PC-9 (cell line): ENCODE data around the gene ANKRD39. TPM values are rescaled to one million over a fixed set of nuclear protein-coding genes. Genes with fewer than 3 reads are reported as not detected.

Source experiments
- BruUV-seq: library from RNA; stranded (reverse); fragments of 400-500 nt; replicated peaks from 2 replicates; lab custom pipeline; 2021; lab: Mats Ljungman, UMichigan
- CTCF ChIA-PET: fragments of 300-600 bp; sonication (Branson Sonifier 250); formaldehyde crosslinking; loops from one replicate; lab custom pipeline; 2022; ENCODE audit warnings: antibody characterized with exemption; lab: Charles Lee
- POLR2A ChIA-PET: fragments of 300-600 bp; sonication (Branson Sonifier 250); formaldehyde crosslinking; loops from one replicate; lab custom pipeline; 2022; ENCODE audit warnings: antibody characterized with exemption; ENCODE audit not compliant: unreplicated experiment; lab: Charles Lee
- DNase-seq, 2 experiments: peaks; one replicate each; pipeline versions ENCODE4 v3.0.0 to v3.0.0-alpha.2; 2015 to 2022; ENCODE audit warnings: mixed read lengths in 1 of 2
- H2AFZ ChIP-seq: fragments of 200-600 bp; sonication (generic); 2 replicates; pipeline ENCODE4 v1.8.1; 2017; ENCODE audit warnings: antibody characterized with exemption
- H3F3A ChIP-seq: fragments of 200-600 bp; sonication (generic); 2 replicates; pipeline ENCODE4 v1.8.1; 2017; ENCODE audit warnings: antibody characterized with exemption, mild to moderate bottlenecking, low read depth; ENCODE audit not compliant: insufficient read depth
- H3K27ac ChIP-seq: fragments of 200-600 bp; sonication (generic); 2 replicates; pipeline ENCODE4 v1.6.1; 2016; ENCODE audit warnings: mixed run types
- H3K27me3 ChIP-seq: fragments of 200-600 bp; sonication (generic); 2 replicates; pipeline ENCODE4 v1.6.1; 2016; ENCODE audit warnings: low read depth, mixed run types; ENCODE audit not compliant: insufficient read depth
- H3K36me3 ChIP-seq: fragments of 200-600 bp; sonication (generic); 2 replicates; pipeline ENCODE4 v1.6.1; 2016; ENCODE audit warnings: low read depth, mixed run types
- H3K4me1 ChIP-seq: fragments of 200-600 bp; sonication (generic); replicated peaks from 2 replicates; pipeline ENCODE4 v1.6.1; 2016; ENCODE audit warnings: mixed run types; ENCODE audit not compliant: insufficient read depth
- H3K4me2 ChIP-seq: fragments of 200-600 bp; sonication (generic); 2 replicates; pipeline ENCODE4 v1.6.1; 2017; ENCODE audit warnings: mixed run types
- H3K4me3 ChIP-seq: fragments of 200-600 bp; sonication (generic); 2 replicates; pipeline ENCODE4 v1.6.1; 2016; ENCODE audit warnings: mixed run types
- H3K79me2 ChIP-seq: fragments of 200-600 bp; sonication (generic); 2 replicates; pipeline ENCODE4 v1.6.1; 2017; ENCODE audit warnings: low read depth, mixed run types
- H3K9me2 ChIP-seq: fragments of 200-600 bp; sonication (generic); 2 replicates; pipeline ENCODE4 v1.8.1; 2017; ENCODE audit warnings: mild to moderate bottlenecking; ENCODE audit not compliant: insufficient read depth
- H3K9me3 ChIP-seq: fragments of 200-600 bp; sonication (generic); 2 replicates; pipeline ENCODE4 v1.8.1; 2016; ENCODE audit warnings: low read depth; ENCODE audit not compliant: insufficient read depth
- H4K20me1 ChIP-seq: fragments of 200-600 bp; sonication (generic); 2 replicates; pipeline ENCODE4 v1.8.1; 2017; ENCODE audit not compliant: insufficient read depth
- EZH2 ChIP-seq: fragments of 200-600 bp; sonication (generic); IDR thresholded peaks from 2 replicates; pipeline ENCODE4 v1.8.0; 2017; ENCODE audit warnings: antibody characterized with exemption, low read depth
- intact Hi-C: fragments of 100-400 bp; cut with micrococcal nuclease; formaldehyde crosslinking; loops from one replicate; pipeline ENCODE4 v1.10.0; 2022; ENCODE audit not compliant: unreplicated experiment
- total RNA-seq: library from RNA; stranded (reverse); gene quantifications from 2 replicates; pipeline ENCODE4 v1.2.3, GENCODE V29; 2021
- TF ChIP-seq, protein P1 (sequence below): fragments of 200-600 bp; sonication (generic); conservative IDR thresholded peaks from 2 replicates; pipeline ENCODE4 v1.6.1; 2017; ENCODE audit warnings: mixed run types, antibody characterized with exemption, mild to moderate bottlenecking, moderate library complexity

The ANKRD39 gene
- total RNA-seq, 1 experiment from 2014 or later = 19.0 TPM

DNA sequence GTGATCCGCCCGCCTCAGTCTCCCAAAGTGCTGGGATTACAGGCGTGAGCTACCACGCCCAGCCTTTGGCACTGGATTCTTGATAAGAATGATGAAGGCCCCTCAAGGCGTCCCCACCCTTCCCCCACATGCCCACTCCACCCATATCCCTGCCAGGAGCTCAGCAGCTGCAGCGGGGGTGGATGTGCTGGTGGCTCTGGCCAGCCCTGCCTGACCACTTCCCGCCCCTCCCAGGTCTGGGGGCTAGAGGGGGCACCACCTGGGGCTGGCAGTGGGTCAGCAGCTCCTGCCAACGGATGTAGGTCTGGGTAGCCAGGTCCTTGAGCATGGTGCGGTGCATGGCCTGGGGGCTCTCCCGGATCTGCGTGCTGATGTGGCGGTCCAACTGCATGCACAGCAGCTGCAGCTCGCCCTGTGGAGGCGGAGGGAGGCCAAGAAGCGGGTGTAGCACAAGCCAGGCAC, 19.8 kb upstream of the ANKRD39 start:
- no peaks in the 10 kb centered on the region for H3K36me3 ChIP-seq
- H3K4me1 ChIP-seq = peaks cover 87% of the 10 kb centered on the region
- H3K79me2 ChIP-seq = no peaks in the 10 kb centered on the region
- H3K4me3 ChIP-seq = no peak overlapping the region
- DNase-seq = peak in 1 of 2 experiments; percentile 41
- POLR2A ChIA-PET = interaction anchor here (0.6 kb wide), 2 partner anchors 14 to 18 kb away, joined by 4 to 6 read pairs; no protein-coding TSS in a partner anchor
- H3K27ac ChIP-seq = no peak overlapping the region
- BruUV-seq = no TSS peak
- H3K9me3 ChIP-seq = no peaks in the 10 kb centered on the region
- TF ChIP-seq, protein P1, sequence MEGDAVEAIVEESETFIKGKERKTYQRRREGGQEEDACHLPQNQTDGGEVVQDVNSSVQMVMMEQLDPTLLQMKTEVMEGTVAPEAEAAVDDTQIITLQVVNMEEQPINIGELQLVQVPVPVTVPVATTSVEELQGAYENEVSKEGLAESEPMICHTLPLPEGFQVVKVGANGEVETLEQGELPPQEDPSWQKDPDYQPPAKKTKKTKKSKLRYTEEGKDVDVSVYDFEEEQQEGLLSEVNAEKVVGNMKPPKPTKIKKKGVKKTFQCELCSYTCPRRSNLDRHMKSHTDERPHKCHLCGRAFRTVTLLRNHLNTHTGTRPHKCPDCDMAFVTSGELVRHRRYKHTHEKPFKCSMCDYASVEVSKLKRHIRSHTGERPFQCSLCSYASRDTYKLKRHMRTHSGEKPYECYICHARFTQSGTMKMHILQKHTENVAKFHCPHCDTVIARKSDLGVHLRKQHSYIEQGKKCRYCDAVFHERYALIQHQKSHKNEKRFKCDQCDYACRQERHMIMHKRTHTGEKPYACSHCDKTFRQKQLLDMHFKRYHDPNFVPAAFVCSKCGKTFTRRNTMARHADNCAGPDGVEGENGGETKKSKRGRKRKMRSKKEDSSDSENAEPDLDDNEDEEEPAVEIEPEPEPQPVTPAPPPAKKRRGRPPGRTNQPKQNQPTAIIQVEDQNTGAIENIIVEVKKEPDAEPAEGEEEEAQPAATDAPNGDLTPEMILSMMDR = no peak
- no peak for TF ChIP-seq EZH2
- intact Hi-C loops = no loop called here
- no peak overlapping the region for H2AFZ ChIP-seq
- CTCF ChIA-PET = no interaction called here
- H3K4me2 ChIP-seq = peak overlapping the region; percentile 59
- H3F3A ChIP-seq = peaks cover 29% of the 10 kb centered on the region; the same call in 1 of the 2 replicates
- no peaks in the 10 kb centered on the region for H3K27me3 ChIP-seq
- no peaks in the 10 kb centered on the region for H4K20me1 ChIP-seq
- H3K9me2 ChIP-seq = no peaks in the 10 kb centered on the region

DNA sequence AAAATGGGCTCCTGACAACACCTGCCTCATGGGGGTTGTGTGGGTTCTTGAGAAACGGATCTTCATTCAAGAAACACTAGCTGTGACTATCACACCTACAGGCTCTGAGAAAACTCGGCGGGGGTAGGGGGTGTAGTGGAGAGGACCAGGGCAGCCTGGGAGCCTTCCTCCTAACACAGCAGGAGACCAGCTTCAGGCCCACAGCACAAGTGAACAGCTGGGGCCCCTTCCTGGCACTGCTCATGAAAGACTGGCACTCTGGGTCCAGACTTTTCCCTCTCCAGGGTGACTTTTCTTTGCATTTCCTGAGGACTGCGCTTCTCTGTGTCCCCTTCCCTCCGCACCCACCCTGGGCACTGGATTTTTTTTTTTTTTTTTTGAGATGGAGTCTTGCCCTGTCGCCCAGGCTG, 19.2 kb upstream of the ANKRD39 start:
- H3F3A ChIP-seq = peaks cover 36% of the 10 kb centered on the region; the same call in 1 of the 2 replicates
- ChIA-PET POLR2A (no interaction called here), CTCF (no interaction called here)
- no peak overlapping the region for H3K4me3 ChIP-seq
- peaks cover 87% of the 10 kb centered on the region for H3K4me1 ChIP-seq
- H3K9me2 ChIP-seq = no peaks in the 10 kb centered on the region
- no TSS peak for BruUV-seq
- H3K9me3 ChIP-seq = no peaks in the 10 kb centered on the region
- no peak for TF ChIP-seq EZH2
- TF ChIP-seq, protein P1 = no peak
- H3K79me2 ChIP-seq = no peaks in the 10 kb centered on the region
- no peaks in the 10 kb centered on the region for H4K20me1 ChIP-seq
- peak overlapping the region; percentile 59 for H3K4me2 ChIP-seq
- no peaks in the 10 kb centered on the region for H3K36me3 ChIP-seq
- H3K27ac ChIP-seq = no peak overlapping the region
- DNase-seq = no peak
- no peaks in the 10 kb centered on the region for H3K27me3 ChIP-seq
- intact Hi-C loops = no loop called here
- no peak overlapping the region for H2AFZ ChIP-seq

DNA sequence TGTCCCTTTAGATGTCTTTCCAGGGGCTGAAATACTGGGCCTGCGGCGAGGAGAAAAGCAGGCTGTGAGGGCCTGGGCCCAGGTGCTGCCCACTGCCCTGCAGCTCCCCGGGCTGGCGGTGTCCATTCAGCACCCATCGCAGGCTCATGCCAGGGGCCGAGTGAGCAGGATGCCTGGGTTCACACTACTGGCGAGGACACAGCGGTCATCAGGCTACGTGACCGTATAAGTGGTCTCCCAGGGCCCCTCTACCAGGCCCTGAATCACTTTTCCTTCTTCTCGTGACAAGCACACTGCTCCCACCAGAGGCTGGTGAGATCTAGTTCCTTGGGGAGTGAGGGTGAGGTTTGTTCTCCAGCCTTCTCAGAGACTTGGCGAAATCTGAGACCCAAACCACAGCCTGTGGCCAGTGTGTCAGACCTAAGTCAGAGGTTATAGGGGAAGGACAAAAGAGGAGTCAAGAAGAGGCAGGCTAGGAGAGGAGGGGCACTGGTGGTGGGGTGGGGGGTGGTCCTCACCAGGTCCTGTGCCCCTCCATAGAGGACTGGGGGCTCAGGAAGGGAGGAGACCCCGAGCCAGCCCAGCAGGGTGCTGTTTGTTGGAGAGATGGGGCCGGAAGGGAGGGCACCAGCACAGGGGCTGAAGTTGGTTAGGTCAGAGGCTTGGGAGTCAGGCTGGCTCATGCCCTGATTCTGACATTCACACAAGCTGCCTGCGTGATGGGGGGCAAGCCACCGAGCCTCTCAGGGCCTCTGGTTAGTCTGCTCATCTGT, 18.6 kb upstream of the ANKRD39 start:
- intact Hi-C loops = loop anchor here (1.0 kb wide), 1 partner anchor 8 kb away; no protein-coding TSS in a partner anchor
- Histone ChIP-seq H3K4me2 (peak overlapping the region; percentile 59), H3K79me2 (no peaks in the 10 kb centered on the region), H3K4me1 (peaks cover 81% of the 10 kb centered on the region), H2AFZ (no peak overlapping the region), H3K9me2 (no peaks in the 10 kb centered on the region), H3F3A (peaks cover 37% of the 10 kb centered on the region; the same call in 1 of the 2 replicates), H3K36me3 (no peaks in the 10 kb centered on the region), H3K27me3 (no peaks in the 10 kb centered on the region), H3K27ac (peak overlapping the region; percentile 49), H3K9me3 (no peaks in the 10 kb centered on the region), H3K4me3 (no peak overlapping the region), H4K20me1 (no peaks in the 10 kb centered on the region)
- TF ChIP-seq, protein P1 = no peak
- TF ChIP-seq EZH2 = no peak
- ChIA-PET CTCF (no interaction called here), POLR2A (interaction anchor here (2.0 kb wide), 1 partner anchor 8 kb away, joined by 11 read pairs; no protein-coding TSS in a partner anchor)
- peak; percentile 42 to 70 for DNase-seq
- no TSS peak for BruUV-seq
